ENCODE data around the gene CCDC88C. TPM values are rescaled to one million over a fixed set of nuclear protein-coding genes. Genes with fewer than 3 reads are reported as not detected.

CCDC88C gene
- total RNA-seq, 2 donors from 2014 or later = 333 to 339 TPM

DNA sequence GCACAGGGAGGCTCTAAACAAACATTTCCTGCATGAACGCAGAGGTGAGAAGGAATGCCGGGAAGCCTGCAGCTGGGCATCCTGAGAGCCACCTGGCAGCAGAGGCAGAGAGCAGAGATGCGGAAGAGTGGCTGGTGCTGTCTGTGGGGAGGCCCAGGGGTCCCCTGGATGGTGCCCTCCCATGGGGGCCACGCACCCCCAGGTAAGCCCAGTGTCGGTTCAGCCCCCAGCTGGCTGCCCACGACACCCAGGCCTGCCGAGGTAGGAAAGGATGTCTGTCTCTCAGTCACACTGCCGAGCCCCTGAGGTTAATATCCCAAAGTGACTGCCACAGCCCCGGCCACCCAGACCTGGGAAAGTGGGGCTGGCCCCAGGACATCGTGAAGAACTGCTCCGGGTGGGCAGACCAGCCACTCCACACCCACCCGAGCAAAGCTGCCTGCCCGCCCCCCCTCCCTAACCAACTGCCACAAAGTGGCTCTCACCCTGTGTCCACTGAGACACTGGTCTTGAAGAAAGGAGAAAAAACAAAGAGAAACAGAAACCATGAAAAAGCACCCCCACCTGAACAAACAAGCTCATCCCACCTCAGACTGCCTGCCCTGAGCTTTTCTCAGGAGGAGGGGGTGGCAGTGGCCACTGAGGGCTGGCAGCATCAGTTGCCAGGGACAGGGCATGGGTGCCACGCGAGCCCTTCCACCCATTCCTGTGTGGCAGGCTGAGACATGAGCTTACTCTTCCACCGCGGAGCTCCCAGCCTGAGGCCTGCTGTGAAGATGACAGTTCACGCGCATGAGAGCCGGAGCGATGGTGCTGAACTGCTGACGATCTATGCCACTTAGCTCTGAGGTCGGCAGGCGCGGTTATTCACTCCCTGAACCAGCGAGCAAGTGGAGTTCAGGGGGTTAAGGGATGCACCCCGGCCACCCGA is 40.8 kb downstream of the CCDC88C start:
- H3K36me3 Mint-ChIP-seq (ENCODE audit: low read depth) = peaks cover 3% of the 10 kb centered on the region
- H3K27me3 Mint-ChIP-seq = no peaks in the 10 kb centered on the region
- H3K9me3 ChIP-seq (ENCODE audit: control insufficient read depth, low read length, poor library complexity, severe bottlenecking) = no peaks in the 10 kb centered on the region
- peak overlapping the region; percentile 70 for H3K4me3 Mint-ChIP-seq
- DNase-seq = no peak
- H3K27ac Mint-ChIP-seq = peak overlapping the region; percentile 100
- peaks cover 87% of the 10 kb centered on the region for H3K4me1 Mint-ChIP-seq
- no peak for ATAC-seq

DNA sequence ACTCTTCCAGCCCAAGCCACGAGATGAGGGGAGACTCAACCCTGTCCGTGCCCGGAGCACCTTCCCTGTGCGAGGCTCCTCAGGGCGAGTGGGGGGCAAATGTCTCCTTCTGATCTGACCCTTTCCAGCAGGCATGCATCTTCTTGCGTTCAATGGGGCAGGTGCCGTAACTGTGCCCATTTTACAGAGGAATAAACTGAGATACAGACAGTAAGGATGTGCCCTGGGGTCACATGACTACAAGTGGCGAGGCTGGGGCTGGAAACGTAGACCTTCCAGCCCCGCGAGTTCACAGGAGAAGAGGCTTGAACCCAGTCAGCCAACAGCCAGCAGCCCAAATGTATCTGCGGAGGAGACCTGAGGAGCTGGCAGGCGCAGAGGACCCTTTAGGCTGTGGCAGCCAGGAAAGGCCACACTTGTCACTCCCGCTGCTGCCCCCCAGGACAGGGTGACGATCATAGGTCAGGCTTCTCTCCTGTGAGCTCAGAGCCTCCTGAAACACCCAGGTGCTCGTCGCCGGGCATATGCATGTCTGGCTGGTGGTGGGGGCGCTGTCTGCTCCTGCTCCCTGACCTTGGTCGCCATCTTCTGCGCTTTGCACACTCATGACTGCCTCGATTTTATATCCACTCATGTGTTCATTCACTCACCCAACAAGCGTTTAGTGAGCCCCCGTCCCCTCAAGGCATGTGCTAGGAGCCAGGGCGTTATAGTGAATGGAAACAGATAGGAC is 41.7 kb downstream of the CCDC88C start:
- H3K27ac Mint-ChIP-seq = peak overlapping the region; percentile 100
- H3K4me3 Mint-ChIP-seq = peak overlapping the region; percentile 80
- ATAC-seq = no peak
- no peaks in the 10 kb centered on the region for H3K27me3 Mint-ChIP-seq
- DNase-seq = no peak
- peaks cover 85% of the 10 kb centered on the region for H3K4me1 Mint-ChIP-seq
- peaks cover 3% of the 10 kb centered on the region for H3K36me3 Mint-ChIP-seq (ENCODE audit: low read depth)
- no peaks in the 10 kb centered on the region for H3K9me3 ChIP-seq (ENCODE audit: control insufficient read depth, low read length, poor library complexity, severe bottlenecking)

DNA sequence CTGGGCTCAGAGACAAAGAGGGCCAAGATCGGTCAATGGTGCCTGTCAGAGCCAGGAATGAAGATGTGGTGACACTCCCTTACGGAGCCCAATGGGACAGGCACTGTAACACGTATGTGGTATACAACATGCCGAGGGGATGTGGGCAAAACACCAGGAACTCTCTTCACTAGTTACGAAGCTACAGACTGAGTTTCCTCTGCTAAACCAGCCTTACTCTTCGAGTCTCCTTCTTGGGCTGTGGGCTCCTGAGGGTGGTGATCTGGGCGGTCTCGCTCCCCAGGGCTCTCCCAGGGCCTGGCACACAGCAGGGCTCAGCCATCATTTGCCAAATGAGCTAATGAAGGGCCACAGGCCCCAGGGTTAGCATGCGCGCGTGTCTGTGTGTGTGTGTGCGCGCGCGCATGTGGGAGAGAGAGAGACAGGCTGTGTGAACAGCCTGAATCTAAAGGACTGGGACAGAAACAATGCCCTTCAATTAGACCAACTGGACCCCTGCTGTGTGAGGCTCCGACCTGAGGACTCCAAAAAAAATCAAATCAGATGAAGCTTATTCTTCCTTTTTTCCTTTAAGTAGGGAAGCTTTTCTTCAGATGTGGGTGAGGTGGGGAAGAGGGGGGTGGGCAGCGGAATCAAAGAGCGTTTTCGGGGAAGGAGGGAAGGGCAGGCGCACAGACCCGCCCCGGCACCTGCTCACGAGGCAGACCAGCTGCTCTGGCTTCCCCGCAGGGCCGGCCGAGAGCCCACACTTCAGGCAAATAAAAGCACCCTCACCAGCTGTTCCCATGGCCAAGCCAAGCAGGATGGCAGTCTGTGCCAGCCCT is 42.5 kb downstream of the CCDC88C start:
- H3K9me3 ChIP-seq (ENCODE audit: control insufficient read depth, low read length, poor library complexity, severe bottlenecking) = no peaks in the 10 kb centered on the region
- peaks cover 3% of the 10 kb centered on the region for H3K36me3 Mint-ChIP-seq (ENCODE audit: low read depth)
- H3K27ac Mint-ChIP-seq = peak overlapping the region; percentile 100
- H3K4me3 Mint-ChIP-seq = peak overlapping the region; percentile 80
- DNase-seq (no peak), ATAC-seq (peak; percentile 34)
- H3K27me3 Mint-ChIP-seq = no peaks in the 10 kb centered on the region
- H3K4me1 Mint-ChIP-seq = peaks cover 85% of the 10 kb centered on the region

DNA sequence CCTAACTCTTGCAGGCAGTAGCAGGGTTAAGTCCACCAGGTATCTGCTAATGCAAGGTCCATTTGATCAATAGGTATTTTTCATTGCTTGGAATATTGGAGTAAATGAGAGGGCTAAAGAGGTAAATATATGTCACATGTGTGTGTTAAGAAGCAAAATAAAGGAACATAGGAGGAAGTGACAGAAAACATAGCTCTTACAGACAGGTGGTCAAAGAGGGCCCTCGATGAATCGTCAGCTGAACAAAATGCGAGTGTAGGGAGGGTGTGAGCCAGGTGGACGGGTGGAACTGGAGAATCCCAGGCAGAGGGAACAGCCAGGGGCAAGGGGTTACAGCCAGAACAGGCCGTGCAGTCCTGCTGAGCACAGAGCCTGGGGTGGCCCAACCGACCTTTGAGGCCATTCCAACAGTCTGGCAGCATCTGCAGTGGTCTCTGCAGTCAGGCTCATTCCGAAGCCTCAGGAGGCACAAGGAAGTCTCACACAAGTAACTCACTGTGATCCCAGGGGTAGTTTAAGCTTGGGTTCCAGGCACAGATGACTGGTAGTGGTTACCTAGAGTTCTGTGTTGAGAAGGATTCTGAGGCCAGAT is 43.2 kb downstream of the CCDC88C start:
- no peaks in the 10 kb centered on the region for H3K27me3 Mint-ChIP-seq
- H3K4me3 Mint-ChIP-seq = peak overlapping the region; percentile 80
- H3K4me1 Mint-ChIP-seq = peaks cover 86% of the 10 kb centered on the region
- peak overlapping the region; percentile 100 for H3K27ac Mint-ChIP-seq
- no peak for DNase-seq
- ATAC-seq = no peak
- no peaks in the 10 kb centered on the region for H3K9me3 ChIP-seq (ENCODE audit: control insufficient read depth, low read length, poor library complexity, severe bottlenecking)
- H3K36me3 Mint-ChIP-seq (ENCODE audit: low read depth) = peaks cover 3% of the 10 kb centered on the region

DNA sequence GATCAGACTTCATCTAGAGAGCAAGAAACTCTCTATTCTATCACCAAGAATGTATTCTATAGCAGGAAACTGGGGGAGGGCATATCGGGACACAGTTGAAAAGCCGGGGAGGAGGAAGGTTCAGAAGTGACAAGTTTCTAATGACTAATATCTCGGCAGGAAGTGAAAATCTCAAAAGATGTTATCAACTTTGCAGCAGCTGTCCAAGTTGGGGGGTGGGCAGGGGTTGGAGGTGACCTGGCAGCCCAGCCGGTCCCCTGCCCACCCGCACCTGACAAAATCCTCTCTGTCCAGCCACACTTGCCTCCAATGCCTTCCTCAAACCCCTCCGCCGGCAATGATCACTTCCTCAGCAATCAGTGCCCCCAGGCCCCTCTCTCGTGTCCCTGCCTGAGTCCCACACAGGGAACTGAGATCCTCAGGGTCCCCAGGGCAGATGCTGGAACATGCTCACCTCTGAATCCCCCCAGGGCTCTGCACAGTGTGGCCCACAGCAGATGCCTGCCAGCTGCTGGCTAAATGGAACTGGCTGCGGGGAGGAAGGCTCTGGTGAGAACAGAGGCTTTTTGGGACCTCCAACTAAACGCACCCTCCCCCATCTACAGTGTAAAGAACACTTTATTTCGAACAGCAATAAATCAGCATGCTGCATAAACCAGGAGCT is 43.9 kb downstream of the CCDC88C start:
- H3K4me3 Mint-ChIP-seq = peak overlapping the region; percentile 80
- peak; percentile 59 for ATAC-seq
- H3K27ac Mint-ChIP-seq = peak overlapping the region; percentile 100
- DNase-seq = peak in 1 of 3 donors; percentile 42
- H3K27me3 Mint-ChIP-seq = no peaks in the 10 kb centered on the region
- H3K9me3 ChIP-seq (ENCODE audit: control insufficient read depth, low read length, poor library complexity, severe bottlenecking) = no peaks in the 10 kb centered on the region
- peaks cover 87% of the 10 kb centered on the region for H3K4me1 Mint-ChIP-seq
- H3K36me3 Mint-ChIP-seq (ENCODE audit: low read depth) = peaks cover 3% of the 10 kb centered on the region

DNA sequence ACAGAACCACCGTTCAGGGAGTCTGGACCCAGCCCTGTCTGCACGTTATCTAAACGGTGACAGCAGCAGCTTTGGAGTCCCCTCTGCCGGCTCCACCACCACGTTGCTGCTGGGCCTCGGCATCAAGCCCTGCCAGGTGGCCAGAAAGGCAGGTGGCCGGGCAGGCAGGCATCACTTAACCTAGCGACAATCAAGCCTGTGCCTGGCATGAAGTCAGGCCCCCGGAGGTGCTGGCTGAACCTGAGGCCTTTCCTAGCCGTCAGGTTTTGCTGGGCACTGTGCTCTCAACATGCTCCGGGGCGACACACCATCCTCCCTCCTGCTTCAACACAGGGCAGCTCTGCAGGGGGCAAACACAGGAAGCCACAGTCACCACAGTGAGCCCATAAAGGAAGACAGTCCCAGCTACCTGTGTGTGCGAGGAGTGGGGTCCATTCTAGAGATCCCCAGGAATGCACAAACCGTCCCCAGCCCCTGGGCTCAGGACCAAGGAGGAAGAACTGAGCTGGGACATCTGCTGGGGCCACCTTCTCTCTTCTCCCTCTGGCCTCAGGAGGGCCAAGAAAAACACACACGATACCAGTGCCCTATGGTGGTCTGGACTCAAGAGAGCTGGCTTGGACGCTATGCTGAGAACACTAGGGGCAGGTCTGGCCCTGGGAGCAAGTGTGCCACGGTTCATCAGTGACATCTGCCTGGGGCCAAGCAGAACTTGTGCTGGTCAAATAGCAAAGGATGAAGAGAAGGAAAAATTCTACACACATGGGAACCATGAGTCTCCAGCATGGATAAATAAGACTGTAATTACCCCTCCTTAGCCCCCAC is 44.7 kb downstream of the CCDC88C start:
- Mint-ChIP-seq H3K27me3 (no peaks in the 10 kb centered on the region), H3K27ac (peak overlapping the region; percentile 100), H3K4me1 (peaks cover 81% of the 10 kb centered on the region), H3K4me3 (peak overlapping the region; percentile 80), H3K36me3 (ENCODE audit: low read depth) (peaks cover 1% of the 10 kb centered on the region)
- no peak for DNase-seq
- H3K9me3 ChIP-seq (ENCODE audit: control insufficient read depth, low read length, poor library complexity, severe bottlenecking) = no peaks in the 10 kb centered on the region
- ATAC-seq = peak; percentile 53

DNA sequence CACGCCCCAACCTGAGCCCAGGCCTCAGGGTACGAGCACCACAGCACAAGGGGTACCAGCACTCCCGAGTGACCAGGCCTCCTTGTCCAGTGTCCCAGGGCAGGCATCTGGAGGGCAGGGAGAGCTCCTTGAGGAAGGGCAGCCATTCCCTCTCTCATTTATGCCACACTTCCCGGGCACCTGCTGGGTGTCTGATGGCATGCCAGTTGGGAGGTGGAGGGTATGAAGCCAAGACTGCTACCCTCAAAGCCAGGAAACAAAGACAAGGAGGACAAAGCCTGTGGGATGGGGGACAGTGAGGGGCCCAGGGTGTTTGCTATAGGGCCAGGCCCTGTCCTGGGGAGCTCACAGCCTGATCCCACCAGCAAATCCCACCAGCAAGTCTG is 45.6 kb downstream of the CCDC88C start:
- H3K4me1 Mint-ChIP-seq = peaks cover 82% of the 10 kb centered on the region
- DNase-seq = no peak
- H3K27me3 Mint-ChIP-seq = no peaks in the 10 kb centered on the region
- H3K36me3 Mint-ChIP-seq (ENCODE audit: low read depth) = no peaks in the 10 kb centered on the region
- ATAC-seq = no peak
- H3K4me3 Mint-ChIP-seq = peak overlapping the region; percentile 80
- no peaks in the 10 kb centered on the region for H3K9me3 ChIP-seq (ENCODE audit: control insufficient read depth, low read length, poor library complexity, severe bottlenecking)
- H3K27ac Mint-ChIP-seq = peak overlapping the region; percentile 100

DNA sequence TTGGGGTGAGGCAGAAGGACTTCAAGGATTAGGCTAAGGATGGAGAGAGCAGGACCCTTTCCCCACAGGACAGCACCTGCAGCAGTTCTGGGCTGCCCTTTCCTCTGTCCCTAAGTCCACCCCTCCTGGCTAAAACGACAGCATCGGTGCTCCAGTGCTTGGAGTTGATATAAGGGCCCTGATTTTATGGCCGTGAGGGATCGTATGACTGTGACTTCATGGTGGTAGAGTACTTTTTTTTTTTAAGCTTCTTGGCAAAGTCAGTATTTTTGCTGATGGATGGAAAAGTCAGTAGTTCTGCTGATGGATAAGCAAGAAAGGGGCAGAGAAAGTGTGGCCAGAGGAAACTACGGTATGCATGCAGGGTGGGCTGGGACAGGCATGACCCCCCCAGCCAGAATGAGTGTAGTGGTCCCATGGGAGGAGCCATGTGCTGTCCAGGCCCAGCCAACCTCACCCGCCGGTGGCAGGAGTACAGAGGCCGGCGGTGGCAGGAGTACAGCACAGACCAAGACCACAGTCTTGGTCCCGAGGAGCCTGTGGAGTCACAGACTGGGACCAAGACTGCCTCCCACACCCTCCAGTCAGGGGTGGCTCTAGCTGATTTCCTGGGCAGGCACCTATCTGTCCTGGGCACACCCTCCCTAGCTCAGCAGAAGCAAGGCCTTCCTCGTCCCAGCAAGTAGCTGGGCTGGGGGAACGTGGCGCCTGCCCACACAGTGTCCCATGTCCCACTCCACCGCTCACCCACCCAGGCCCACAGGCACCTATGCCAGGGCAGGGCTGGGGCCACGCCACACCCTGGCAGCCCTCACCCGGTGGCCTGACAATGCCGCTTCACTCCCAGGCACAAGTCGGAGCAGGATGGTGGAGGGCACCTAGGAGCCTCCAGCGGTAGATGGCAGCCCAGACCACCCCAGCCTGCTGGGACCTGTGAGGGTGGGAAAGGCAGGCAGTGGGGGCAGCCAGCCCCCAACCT is 46.3 kb downstream of the CCDC88C start:
- DNase-seq = no peak
- Mint-ChIP-seq H3K36me3 (ENCODE audit: low read depth) (no peaks in the 10 kb centered on the region), H3K27me3 (no peaks in the 10 kb centered on the region), H3K27ac (peak overlapping the region; percentile 100), H3K4me3 (peak overlapping the region; percentile 80), H3K4me1 (peaks cover 83% of the 10 kb centered on the region)
- H3K9me3 ChIP-seq (ENCODE audit: control insufficient read depth, low read length, poor library complexity, severe bottlenecking) = no peaks in the 10 kb centered on the region
- ATAC-seq = no peak

DNA sequence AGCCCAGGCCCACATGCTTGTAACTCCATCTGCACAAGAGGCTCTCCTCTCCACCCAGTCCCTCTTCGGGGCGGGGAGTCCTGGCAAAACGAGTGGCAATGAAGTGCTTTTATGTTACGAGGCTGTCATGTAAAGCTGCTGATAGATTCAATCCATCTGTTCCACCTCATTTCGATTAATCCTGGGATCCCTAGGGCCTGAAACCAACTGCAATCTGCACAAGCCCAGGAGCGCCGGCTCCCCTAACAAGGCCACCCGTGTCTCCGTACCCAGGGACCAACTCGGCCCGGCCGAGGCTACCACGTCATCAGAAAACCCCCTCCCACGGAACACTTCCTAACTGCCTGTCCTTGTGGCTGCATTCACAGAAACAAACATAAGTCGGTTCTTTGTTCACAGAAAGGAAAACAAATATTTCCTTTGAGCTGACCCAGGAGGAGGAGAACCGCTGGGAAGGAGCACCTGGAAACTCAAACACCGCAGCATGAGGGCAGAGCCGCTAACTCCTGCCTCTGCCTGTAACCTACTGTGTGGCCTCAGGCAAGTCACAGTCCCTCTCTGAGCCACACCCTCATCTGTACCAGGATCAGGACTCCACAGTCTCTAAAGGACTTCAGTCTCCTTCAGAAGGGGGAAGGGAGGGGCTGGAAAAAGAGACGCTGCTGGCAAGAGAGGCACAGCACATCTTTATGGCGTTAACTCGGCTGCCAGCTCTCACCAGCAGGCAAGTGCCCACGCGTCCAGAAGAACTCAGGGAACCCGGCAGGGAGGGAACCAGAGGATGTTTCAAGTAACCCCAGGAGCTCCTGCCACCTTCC is 47.8 kb downstream of the CCDC88C start:
- ATAC-seq = peak; percentile 12
- peak overlapping the region; percentile 80 for H3K4me3 Mint-ChIP-seq
- H3K4me1 Mint-ChIP-seq = peaks cover 74% of the 10 kb centered on the region
- peak in 2 of 3 donors; percentile 37 to 45 for DNase-seq
- no peaks in the 10 kb centered on the region for H3K9me3 ChIP-seq (ENCODE audit: control insufficient read depth, low read length, poor library complexity, severe bottlenecking)
- H3K27ac Mint-ChIP-seq = peak overlapping the region; percentile 100
- no peaks in the 10 kb centered on the region for H3K27me3 Mint-ChIP-seq
- H3K36me3 Mint-ChIP-seq (ENCODE audit: low read depth) = no peaks in the 10 kb centered on the region

DNA sequence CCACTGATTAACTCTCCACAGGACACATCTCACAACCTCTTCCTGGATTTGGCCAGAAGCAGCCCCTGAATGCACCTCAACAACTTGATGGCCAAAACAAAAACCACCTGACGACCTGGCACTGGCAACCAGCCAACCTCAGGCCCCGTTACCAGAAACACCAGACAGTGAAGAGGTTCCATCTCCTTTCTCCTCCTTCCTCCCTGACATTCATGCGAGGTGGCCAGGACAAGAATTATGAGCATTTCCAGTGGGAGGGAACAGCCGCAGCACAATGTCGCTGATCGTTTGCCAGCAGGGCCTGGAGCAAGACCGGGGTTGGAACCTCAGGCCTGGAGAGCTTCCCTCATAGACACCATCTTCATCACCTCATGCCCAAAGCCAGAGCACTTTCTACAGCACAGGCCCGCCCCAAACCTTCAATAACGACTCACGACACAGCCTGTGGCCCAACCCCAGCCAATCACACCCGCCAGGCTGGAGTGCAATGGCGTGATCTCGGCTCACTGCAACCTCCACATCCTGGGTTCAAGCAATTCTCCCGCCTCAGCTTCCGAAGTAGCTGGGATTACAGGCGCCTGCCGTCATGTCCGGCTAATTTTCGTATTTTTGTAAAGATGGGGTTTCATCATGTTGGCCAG is 48.7 kb downstream of the CCDC88C start:
- H3K9me3 ChIP-seq (ENCODE audit: control insufficient read depth, low read length, poor library complexity, severe bottlenecking) = no peaks in the 10 kb centered on the region
- DNase-seq = no peak
- H3K27ac Mint-ChIP-seq = peak overlapping the region; percentile 100
- no peaks in the 10 kb centered on the region for H3K36me3 Mint-ChIP-seq (ENCODE audit: low read depth)
- peak overlapping the region; percentile 66 for H3K4me3 Mint-ChIP-seq
- no peaks in the 10 kb centered on the region for H3K27me3 Mint-ChIP-seq
- ATAC-seq = no peak
- peaks cover 65% of the 10 kb centered on the region for H3K4me1 Mint-ChIP-seq

All from T-helper 17 cell (primary cell).